Activated CD8-positive, alpha-beta memory T cell treated with anti-CD3 and anti-CD28 coated beads, Interleukin-2, amount 50 U/mL, for 48 hours (primary cell): ENCODE measurements around the gene KIF25.
"Not testable (repeated sequence)": the region's sequence is repeated elsewhere in the genome, so short reads cannot be mapped to it uniquely, and the experiment has no call there.

ENCODE experiments used
- DNase-seq: peaks from one replicate; pipeline ENCODE4 v3.0.0-alpha.2; 2020

Gene KIF25

GRCh38 chr6:167976116-167976657 lies 21.3 kb upstream of the KIF25 start:
- not testable (repeated sequence) for DNase-seq

DNA sequence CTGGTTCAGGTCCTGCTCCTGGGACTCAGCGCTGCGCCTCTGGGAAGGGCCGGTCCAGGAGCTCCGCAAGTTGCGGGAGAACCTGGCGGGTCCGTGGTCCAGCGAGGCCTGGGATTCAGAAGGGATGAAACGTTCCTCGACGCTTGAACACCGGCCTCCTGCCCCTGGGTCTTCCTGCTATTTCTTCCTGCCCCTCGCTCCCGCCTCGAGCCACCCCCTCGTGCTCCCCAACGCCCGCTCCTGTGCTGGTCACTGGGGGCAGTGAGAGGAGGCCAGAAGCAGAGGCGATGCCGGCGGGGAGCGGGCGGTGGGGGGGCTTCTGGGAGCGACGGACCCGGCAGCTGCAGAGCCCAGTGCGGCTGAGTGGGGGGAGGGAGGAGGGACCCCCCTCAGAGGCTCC lies 20.8 kb upstream of the KIF25 start:
- DNase-seq, result no peak

GRCh38 chr6:167977717-167978467 lies 19.6 kb upstream of the KIF25 start:
- DNase-seq, result no peak

GRCh38 chr6:167978607-167979006 lies 18.9 kb upstream of the KIF25 start:
- no peak for DNase-seq

DNA sequence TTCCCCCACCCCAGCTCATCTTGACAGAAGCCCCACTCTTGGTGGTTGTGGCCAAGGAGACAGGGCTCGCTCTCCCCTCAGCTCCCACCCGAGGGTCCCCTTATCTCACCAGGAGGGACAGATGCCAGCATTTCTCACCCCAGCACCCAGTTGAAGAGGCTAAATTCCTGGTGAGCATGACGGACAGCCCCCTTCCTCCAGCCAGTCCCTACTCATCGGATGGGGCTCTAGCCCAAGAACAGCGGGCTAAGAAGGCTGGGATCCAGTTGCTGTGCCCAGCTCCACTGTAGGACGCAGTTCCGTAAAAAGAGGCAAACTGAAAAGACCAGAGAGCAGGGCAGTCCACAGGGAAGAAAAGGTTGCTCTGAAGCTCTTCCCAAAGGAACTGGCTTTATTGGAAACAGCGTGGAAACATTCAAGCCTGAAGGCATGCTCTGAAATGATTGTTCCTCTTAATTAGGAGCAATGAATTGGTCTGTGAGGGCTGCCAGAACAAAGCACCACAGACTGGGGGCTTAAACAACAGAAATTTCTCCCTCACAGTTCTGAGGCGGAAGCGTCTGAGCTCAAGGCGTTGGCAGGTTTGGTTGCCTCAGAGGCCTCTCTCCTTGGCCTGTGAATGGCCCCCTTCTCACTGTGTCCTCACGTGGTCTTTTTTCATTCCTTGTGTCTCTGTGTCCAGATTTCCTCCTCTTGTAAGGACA lies 17.9 kb upstream of the KIF25 start:
- DNase-seq, result no peak

GRCh38 chr6:167980911-167981580 lies 16.4 kb upstream of the KIF25 start:
- DNase-seq, result no peak

- DNase-seq, result no peak
Observed at GRCh38 chr6:167981916-167982462, 15.5 kb upstream of the KIF25 start.

GRCh38 chr6:167984144-167984719 lies 13.2 kb upstream of the KIF25 start:
- no peak for DNase-seq

DNA sequence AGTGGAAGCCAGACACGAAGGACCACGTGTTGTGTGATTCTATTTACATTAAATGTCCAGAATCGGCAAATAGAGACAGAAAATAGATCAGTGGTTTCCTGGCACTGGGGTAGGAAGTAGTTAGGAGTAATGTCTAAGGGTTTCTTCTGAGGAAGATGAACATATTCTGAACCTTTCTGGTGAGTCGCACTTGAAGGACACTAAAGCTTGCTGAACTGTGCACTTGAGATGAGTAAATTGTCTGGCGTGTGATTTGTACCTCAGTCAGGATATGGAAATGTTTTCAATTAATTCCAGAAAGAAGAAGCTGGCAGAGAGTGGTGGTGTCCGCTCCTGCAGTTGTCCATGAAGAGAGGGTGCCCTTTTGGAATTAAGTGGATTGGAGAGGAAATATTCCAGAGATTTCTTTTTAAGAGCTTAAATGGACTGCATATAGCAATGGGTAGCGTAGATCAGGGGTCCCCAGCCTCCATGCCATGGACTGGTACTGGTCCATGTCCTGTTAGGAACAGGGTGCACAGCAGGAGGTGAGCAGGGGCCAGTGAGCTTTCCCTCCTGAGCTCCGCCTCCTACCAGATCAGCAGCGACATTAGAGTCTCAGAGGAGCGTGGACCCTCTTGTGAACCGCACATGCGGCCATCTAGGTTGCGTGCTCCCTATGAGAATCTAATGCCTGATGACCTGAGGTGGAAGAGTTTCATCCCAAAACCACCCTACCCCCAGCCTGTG lies 12.4 kb upstream of the KIF25 start:
- no peak for DNase-seq

GRCh38 chr6:167985911-167986595 lies 11.4 kb upstream of the KIF25 start:
- no peak for DNase-seq

DNA sequence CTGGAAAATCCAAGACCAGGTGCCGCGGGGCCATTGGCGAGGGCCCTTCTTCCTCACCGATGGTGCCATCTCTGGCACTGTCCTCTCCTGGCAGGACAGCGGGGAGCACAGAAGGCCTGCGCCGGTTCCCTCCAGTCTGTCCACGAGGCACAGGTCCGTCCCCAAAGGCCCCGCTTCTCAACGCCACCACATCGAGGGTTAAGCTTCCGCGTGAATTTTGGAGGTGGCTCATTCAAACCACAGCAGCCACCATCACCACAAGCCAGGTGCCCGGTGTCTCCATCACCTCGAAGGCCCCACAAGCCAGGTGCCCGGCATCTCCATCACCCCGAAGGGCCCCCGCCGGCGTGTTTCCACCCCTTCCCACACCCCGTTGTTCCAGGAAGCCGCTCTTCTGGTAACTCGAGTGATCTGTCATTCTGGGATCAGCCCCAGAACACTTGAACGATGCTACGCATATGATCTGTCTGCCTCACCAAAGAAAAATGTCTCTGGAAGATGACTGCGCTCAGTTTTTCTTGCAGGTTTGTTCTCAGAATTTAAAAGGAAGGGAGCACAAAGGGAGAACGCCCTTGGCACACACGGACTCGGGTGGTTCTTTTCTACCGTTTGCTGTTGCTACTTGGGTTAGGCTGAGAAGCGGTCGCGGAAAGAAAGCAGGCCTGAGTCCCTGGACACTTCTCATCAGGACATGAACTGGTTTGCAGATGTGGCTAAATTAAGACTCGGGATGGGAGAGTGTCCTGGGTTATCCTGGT lies 9.9 kb upstream of the KIF25 start:
- DNase-seq, result no peak

- DNase-seq, result no peak
Observed at GRCh38 chr6:167988154-167988495, 9.3 kb upstream of the KIF25 start.

GRCh38 chr6:167988945-167989841 lies 8.3 kb upstream of the KIF25 start:
- DNase-seq, result no peak

DNA sequence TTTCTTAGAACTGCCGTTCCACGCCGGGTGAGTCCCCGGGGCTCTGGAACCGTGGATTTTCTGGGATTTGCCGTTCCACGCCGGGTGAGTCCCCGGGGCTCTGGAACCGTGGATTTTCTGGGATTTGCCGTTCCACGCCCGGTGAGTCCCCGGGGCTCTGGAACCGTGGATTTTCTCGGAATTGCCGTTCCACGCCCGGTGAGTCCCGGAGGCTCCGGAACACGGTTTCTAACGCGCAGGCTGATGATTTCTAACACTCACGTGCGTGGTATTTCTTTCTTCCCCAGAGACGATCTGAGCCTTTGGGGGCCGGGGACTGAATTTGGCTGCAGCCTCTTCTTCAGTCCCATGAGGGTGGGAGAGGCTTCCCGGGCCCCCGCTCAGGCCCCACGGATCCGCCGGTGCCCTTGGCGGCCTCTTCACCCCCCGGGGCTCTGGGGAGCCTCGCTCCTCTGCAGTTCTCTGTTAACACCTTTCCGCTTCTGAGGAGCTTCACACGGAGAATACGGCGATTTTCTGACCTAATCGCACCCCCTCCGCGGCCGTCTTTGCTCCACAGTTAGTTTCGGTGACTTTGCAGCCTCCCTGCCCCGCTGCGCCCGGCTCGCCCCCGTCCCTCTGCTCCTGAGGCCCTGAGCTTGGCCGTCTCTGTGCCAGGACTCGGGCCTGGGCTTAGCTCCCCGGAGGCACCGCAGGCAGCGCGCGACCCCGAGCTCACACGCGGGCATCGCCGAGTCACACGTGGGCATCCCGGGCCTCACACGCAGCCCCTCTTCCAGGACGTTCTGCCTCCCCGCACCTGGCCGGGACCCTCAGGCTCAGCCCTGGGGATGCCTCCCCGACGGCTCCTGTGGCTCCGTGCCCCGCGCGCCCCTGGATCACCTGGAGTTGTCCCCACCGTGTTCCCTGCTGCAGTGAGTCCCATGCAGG lies 7.2 kb upstream of the KIF25 start:
- no peak for DNase-seq

GRCh38 chr6:167993169-167993568 lies 4.3 kb upstream of the KIF25 start:
- no peak for DNase-seq

- DNase-seq, result no peak
Observed at GRCh38 chr6:167993831-167994230, 3.6 kb upstream of the KIF25 start.

- no peak for DNase-seq
Observed at GRCh38 chr6:167995302-167995701, 2.2 kb upstream of the KIF25 start.

GRCh38 chr6:167995731-167996151 lies 1.7 kb upstream of the KIF25 start:
- DNase-seq, result no peak
